HG03175 (cell line): ENCODE data around the gene ADRM1.

Source experiments
- ATAC-seq: cut with Tn5 transposase; IDR thresholded peaks from one replicate; pipeline ENCODE4 v1.9.1; 2021; ENCODE audit warnings: mild to moderate bottlenecking, moderate library complexity; ENCODE audit not compliant: unreplicated experiment

ADRM1 gene

GRCh38 chr20:62336775-62337557 is 34.2 kb downstream of the ADRM1 start:
- no peak for ATAC-seq

DNA sequence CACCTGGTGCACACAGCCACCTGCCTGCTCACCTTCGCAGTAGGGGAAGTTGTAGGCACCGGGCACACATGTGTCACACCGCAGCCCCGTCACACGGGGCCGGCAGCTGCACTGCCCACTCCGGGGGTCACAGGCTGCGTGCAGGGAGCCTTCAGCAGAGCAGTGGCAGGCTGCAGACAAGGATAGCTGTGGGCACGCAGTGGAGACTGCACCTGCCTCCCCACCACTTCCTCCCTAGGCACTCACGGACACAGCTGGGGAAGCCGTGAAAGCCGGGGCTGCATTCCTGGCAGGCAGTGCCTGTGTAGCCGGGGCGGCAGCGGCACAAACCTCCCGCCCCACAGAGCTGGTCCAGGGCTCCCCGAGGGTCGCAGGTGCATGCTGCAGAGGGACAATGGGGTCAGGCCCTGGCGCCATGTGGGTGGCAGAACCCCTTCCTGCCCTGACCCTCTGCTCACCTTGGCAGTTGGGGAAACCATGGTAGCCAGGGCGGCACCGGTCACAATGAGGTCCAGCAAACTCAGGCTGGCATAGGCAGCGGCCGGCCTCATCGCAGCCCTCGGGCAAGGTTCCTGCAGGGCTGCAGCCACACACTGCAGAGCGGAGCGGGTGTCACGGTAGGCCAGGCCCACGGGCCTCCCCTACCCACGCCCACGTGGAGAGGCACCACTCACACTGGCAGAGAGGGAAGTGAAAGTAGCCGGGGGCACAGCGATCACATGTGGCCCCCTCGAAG is 34.9 kb downstream of the ADRM1 start:
- peak; percentile 46 for ATAC-seq

DNA sequence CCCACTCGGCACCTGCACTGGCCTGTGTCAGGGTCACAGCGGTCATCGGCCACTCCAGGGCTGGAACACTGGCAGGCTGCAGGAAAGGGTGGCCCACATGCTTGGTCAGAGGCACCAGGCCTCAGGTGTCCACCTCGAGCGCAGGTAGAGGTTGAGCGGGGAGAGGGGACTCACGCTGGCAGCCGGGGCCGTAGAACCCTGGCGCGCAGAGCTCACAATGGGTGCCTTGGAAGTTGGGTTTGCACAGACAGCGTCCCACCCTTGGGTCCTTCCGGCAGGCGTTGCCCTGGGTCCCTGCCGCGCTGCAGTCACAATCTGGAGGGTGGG is 35.5 kb downstream of the ADRM1 start:
- ATAC-seq, result no peak

DNA sequence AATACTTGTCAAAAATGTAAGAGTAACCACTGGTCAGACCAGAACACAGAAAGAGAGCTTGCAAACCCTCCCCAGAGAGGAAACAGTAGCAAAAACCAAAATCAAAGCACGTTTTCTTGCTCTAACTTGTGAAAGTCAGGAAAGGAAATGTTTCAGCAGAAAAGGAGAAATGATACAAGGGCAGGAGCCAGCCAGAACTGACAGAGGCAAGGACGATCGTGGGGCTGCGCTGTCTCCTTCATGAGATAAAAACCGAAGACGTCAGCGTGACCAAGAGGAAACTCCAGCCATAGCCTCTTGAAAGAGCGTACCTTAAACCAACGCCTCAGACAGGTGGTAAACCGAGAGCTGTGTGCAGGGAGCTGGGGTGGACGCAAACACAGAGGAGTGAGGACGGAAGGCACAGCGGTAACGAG is 36.9 kb downstream of the ADRM1 start:
- peak; percentile 68 for ATAC-seq

- ATAC-seq, result no peak
Measured at GRCh38 chr20:62342910-62343309, 40.1 kb downstream of the ADRM1 start.

DNA sequence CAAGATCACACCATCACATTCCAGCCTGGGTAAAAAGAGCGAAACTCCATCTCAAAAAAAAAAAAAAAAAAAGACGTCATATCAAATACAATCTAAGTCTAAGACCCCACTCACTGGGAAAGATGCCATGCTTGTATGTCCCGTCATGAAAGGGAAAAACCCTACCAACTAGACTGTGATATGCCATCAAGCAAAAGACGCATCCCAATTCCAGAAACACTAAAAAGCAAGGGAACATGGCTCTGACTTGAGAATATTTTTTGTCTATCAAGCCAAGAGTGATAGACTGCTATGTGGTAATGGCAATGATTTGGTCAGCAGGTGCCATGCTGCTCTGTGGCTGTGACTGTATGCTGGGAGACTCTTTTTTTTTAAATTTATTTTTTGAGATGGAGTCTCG is 41.3 kb downstream of the ADRM1 start:
- ATAC-seq, result no peak

- no peak for ATAC-seq
Measured at GRCh38 chr20:62344782-62345181, 42.0 kb downstream of the ADRM1 start.

DNA sequence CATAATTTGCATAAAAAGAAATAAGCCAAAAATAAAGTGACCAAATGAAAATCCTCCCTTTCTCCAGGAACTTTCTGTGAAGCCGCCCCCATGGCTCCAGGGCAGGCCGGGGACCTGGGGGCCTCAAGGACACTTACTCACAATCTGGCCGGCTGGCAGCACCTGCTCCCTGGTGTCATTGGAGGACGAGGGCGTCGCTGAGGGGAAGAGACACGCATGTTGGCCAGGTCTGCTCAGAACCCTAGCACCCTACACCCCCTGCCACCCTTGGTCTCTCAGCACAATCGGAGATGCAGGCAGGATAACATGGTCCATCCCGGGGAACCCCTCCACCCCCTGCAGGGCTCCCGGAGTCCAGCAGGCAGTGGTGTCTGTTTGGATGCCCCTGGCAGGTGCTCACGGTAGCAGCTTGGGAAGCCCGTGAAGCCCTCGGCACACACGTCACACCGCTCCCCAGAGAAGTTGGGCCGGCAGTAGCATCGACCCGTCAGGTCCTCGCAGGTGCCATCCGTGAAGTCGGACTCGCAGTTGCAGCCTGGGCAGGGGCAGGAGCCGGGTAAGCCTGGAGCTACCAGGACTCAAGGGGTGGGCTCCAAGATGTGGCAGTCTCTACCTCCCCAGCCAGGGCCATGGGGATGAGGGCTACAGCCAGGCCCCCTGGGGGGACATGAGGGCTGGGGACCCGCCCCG is 43.0 kb downstream of the ADRM1 start:
- ATAC-seq, result no peak

GRCh38 chr20:62346398-62347150 is 43.8 kb downstream of the ADRM1 start:
- ATAC-seq, result no peak

DNA sequence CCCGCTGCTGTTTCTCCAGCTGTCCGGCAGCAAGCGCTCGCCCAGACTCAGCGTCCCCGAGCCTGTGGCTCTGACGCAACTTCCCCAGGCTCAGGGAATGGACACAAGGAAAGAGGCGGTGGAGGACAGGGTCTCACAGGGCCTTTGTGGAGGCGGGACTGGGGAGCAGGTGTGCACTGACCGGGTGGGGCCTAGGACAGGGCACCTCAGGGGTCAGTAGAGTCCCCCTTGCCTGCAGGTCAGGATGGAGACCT is 44.3 kb downstream of the ADRM1 start:
- no peak for ATAC-seq

DNA sequence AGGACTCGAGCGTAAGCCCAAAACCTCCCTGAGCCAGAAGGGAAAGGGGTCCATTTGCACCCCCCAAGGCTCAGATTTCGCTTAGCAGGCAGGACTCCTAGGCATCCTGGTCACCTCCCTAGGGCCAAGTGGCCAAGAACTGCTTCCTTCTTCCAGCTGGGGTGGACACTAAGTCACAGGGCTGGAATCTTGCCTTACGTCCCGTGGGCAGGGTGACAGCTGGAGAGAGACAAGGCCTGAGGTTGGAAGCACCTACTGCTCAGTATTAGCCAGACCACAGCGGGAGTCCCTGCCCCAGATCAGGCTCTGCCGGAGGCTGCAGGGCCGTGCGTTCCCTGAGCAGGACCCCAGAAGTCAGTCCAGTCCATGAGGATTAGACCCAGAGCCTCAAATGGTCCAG is 44.6 kb downstream of the ADRM1 start:
- no peak for ATAC-seq

DNA sequence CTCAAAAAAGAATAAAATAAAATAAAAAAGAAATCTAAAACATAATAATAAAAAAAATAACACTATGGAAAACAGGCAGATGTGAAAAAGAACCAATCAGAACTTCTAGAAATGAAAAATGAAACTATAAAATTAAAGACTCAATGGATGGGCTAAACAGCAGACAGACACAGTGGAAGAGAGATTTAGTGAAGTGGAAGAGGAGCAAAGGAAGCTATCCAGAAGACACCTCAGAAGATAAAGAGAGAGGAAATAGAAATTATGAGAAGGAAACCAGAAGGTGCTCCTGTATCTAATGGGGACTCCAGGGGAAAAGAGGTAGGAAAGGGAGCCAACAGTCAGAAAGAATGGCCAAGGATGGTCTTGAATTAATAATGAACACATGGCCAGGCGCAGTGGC is 45.8 kb downstream of the ADRM1 start:
- no peak for ATAC-seq

GRCh38 chr20:62349556-62350097 is 46.8 kb downstream of the ADRM1 start:
- no peak for ATAC-seq

- no peak for ATAC-seq
Measured at GRCh38 chr20:62350098-62350628, 47.4 kb downstream of the ADRM1 start.

DNA sequence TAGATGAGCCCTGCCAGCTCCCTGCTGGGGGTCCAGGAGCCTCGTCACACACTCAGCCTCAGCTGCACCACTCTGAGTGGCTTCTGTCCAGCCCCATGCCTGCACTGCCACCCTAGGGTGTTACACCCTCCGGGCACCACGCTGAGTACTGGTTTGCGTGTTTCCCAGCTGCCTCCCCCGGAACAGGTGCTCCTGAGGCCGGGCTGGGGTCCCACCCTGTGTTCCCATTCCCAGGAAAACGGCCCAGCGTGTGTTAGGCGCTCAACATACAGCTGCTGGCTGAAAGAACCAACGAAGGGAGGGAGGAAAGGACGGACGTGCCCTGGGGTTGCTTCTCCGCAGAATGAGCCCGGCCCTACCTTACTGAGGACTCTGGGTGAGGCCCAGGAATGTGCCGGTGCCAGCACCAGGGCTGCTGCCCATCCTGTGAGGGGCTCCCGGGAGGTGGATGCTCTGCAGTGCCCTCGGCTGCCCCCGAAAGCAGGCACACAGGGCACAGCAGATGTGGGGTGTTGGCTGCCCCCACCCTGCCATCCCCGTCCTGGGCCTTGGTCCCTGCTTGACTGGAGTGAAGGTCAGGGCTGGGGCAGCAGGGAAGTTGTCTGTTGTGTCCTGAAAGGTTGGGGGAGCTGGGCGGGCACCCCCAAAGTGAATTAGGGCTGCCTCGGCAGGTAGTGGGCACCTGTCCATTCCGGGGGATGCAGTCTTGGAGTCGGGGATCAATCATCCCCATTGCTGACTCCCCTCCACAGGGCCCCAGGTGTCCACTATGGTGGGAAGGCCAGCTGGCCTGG is 48.0 kb downstream of the ADRM1 start:
- no peak for ATAC-seq

- ATAC-seq, result no peak
Measured at GRCh38 chr20:62351469-62352401, 48.9 kb downstream of the ADRM1 start.

DNA sequence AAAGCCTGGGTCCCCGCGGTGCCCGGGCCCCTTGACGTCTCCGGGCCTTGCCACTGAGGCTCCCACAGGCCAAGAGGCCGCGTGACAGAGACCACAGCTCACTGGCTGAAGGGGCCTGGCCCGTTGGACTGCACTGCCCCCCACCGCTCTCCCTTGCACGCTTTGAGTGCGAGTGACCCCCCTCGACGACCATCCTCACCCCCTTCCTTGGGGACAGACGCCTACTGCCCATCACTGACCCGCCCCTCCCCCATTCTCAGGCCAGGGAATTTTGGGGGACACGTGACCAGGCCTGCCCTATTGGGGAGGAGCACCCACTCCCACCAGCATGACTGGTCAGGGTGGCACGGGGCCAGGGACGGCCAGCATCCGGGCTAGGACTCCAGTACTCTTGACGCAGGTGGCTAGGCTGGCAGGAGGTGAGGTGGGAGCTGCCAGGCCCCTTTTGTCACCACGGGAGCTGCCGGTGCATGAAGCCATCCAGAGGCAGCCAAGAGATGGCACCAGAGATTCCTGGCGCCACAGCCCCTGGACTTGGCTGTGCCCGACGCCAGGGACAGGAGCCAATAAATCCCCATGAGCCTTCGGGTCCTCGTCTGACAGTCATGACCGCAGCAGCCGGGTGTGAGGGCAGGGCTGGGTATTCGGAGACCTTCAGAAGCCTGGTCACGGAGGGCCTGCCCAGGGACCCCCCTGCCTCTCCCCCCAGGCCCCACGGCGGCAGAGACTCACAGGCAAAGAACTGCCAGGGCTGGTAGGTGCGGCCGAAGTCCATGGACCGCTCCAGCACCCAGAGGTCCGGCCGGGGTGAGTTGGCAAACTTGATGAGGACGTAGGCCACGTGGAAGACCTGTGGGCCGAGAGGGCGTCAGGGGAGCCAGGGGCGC is 49.8 kb downstream of the ADRM1 start:
- no peak for ATAC-seq
